Spleen (tissue), 3 donors: ENCODE results near the gene SH3RF3.

ENCODE experiments used
- POLR2A ChIP-seq, 3 donors: fragments of 450-650 bp; IDR thresholded peaks; one replicate each; pipeline ENCODE4 v1.5.1; 2017; ENCODE audit warnings: antibody characterized with exemption in 3 of 3, mild to moderate bottlenecking in 1 of 3
- POLR2AphosphoS5 ChIP-seq, 3 donors: sonication (generic); formaldehyde crosslinking; IDR thresholded peaks; one replicate each; pipeline ENCODE4 v1.5.1; 2017; ENCODE audit warnings: antibody characterized with exemption in 3 of 3

- TF ChIP-seq POLR2AphosphoS5 (IDR thresholded peaks at IDR 0.05): no peak
- TF ChIP-seq POLR2A (IDR thresholded peaks at IDR 0.05): no peak
Observed at GRCh38 chr2:109344270-109344805, 215.3 kb downstream of the SH3RF3 start.
